T-helper 9 cell (primary cell): ENCODE data around the gene UBB.
"Not testable (repeated sequence)": the region's sequence is repeated elsewhere in the genome, so short reads cannot be mapped to it uniquely, and the experiment has no call there.

ENCODE experiments used
- DNase-seq: peaks from one replicate; pipeline ENCODE4 v3.0.0-alpha.2; 2020

UBB gene

DNA sequence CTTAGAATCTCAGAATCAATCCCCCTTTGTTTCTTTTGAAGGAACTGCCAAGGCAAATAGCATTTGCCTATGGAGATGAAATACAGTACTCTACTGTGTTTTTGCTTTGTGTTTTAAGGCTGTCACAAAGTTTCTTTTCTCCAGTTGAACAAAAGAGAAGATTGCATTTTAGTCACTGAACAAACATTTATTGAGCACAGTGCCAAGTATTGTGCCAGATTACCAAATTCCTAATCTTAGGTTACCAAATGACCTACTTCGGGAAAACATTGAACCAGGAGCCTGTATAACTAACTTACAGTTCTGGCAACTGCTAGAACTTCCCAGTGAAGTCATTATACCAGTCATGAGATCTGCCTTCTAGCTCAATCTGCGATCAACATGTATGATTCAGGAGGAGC, 3.0 kb upstream of the UBB start:
- DNase-seq = no peak

DNA sequence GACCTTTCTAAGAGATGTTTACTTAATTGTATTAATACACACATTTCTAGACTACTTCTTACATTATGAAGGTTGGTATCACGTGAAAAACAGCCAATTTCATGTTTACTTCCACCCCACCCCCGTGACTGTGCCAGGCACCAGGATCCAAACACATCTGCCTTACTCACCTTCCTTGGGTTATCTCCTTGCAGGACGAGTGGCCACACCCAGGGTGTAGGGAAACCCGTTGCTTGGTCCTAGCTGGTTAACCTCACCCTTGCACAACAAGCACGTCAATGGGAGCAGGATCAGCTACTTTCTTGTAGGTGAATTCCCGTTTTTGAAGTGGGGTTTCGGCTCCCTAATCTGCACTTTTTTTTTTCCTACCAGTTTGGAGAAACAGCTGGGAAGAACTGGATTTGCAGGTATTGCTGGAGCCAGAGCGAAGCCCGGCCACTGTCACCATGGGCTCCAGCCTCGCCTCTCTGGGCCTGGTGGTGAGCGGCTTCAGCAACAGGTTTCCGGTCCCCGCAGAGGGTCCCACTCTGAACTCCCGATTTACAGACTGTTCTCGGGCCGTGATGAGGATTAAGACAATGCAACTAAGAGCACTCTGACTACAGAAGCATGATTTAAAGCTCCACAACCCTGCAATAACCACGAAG, 2.1 kb upstream of the UBB start:
- no peak for DNase-seq

- no peak for DNase-seq
These were observed 1.2 kb upstream of the UBB start for GRCh38 chr17:16379654-16380053.

DNA sequence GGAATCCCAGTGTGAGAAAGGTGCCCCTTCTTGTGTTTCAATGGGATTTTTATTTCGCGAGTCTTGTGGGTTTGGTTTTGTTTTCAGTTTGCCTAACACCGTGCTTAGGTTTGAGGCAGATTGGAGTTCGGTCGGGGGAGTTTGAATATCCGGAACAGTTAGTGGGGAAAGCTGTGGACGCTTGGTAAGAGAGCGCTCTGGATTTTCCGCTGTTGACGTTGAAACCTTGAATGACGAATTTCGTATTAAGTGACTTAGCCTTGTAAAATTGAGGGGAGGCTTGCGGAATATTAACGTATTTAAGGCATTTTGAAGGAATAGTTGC, 567 bp downstream of the UBB start:
- DNase-seq = no peak

GRCh38 chr17:16383216-16383615, 2.3 kb downstream of the UBB start:
- DNase-seq = no peak

- DNase-seq = no peak
These were observed 2.9 kb downstream of the UBB start for GRCh38 chr17:16383772-16384287.

DNA sequence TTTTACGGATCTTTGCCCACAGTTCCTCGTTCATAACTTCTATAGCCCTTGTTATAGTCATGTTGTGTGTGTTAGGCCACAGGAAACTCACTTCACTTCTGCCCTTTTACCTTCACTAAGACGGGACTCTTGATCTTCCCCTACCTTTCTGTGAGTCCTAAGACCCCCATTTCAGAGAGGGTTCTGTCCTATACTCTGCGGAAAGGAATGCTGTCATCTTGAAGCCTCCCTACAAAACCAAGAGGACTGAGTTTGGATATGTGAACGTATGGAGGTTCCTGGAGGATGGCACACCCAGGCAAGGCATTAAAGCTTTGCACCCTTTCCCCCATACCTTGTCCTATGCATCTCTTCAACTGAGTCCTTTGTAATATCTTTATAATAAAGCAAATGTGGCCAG, 3.7 kb downstream of the UBB start:
- no peak for DNase-seq

GRCh38 chr17:16386126-16386507, 5.2 kb downstream of the UBB start:
- DNase-seq = not testable (repeated sequence)

- no peak for DNase-seq
These were observed 10.6 kb downstream of the UBB start for GRCh38 chr17:16391451-16391850.

GRCh38 chr17:16392491-16392890, 11.6 kb downstream of the UBB start:
- DNase-seq = not testable (repeated sequence)

- not testable (repeated sequence) for DNase-seq
These were observed 15.0 kb downstream of the UBB start for GRCh38 chr17:16395887-16396286.

- DNase-seq = not testable (repeated sequence)
These were observed 15.8 kb downstream of the UBB start for GRCh38 chr17:16396693-16397092.

DNA sequence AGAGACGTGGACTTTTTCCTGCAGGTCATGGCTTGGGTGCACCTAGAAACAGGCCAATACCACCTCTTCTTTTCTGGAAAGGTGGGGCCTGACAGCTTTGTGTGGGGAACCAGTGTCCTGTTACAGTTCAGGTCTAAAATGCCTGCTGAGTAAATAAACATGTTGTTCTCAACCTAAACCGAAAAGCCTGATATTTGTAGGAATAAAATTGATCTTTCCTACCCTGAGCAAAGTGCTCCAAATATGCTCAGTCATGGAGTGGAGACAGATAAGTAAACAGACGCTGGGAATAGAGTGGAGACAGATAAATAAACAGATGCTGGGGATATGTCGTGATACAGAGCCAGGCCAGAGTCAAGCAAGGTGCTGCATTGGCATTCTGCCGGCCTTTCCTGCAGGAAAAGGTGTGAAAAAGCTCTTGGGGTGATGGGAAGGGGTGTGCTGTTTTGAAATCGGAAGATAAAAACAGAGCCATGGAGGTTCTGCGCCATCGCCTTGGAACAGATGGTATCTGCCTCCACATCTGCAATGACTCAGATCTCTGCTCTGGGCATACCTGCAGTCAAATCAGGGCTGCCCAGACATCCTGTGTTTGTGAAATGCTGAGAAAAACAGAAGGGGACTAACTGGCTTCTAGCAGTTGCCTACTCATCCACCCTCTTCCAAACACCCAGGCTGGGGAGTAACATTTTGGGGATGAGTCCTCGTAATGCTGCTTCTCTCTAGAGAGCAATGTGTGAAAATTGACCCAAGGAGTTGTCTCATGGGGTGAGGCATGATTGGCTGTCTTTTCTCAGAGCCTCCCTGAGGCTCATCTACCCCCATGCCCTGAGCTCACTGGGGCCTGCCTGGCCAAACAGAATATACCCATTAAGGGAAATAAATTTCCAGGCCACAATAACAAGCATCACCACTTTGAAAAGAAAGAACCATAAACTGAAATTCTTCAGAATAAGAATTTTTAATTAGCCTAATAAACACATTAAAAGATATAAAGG, 17.7 kb downstream of the UBB start:
- DNase-seq = no peak

- DNase-seq = not testable (repeated sequence)
These were observed 23.0 kb downstream of the UBB start for GRCh38 chr17:16403847-16404246.

DNA sequence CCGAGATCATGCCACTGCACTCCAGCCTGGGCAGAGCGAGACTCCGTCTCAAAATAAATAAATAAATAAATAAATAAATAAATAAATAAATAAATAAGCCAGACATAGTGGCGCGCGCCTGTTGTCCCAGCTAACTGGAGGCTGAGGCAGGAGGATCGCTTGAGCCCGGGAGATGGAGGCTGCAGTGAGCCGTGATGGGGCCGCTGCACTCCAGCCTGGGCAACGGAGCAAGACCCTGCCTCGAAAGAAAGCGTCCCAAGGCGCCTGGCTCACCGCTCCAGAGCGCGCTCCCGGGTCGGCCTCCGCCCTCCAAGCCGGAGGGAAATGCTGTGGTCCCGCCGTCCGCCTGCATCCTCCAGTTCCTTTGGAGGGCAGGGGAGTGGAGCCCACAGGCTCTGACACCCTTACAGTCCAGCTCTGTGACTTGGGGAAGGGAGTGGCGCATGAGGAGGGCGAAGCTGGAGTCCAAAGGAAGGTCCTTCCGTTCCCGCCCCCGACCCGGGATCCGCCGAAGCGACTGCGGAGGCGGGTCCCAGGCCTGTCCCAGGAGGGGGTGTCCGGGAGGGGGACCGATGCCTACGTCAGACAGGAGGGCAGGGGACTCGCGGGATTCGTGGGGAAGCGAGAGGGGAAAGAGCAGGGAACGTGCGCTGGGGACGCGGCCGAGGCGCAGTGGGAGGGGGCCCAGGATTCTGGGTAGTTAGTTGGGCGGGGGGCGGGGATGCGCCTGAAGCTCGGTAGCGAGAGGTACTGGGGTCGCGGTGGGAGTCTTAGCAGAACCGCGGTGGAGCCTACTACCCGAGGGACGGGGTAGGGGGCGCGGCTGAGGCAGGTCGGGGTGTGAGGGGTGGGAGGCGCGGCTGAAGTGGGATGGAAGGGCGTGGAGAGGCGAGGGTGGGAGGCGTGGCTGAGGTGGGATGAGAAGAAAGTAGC, 26.1 kb downstream of the UBB start:
- no peak for DNase-seq

- no peak for DNase-seq
These were observed 27.2 kb downstream of the UBB start for GRCh38 chr17:16407911-16408588.

GRCh38 chr17:16415031-16415924, 34.4 kb downstream of the UBB start, which contains the start of gene TRPV2:
Gene TRPV2 (plus strand): TSS chr17:16415571. CDS start chr17:16417669, 2,098 bp downstream.
- DNase-seq = no peak

GRCh38 chr17:16417399-16417798, 36.5 kb downstream of the UBB start:
- no peak for DNase-seq

DNA sequence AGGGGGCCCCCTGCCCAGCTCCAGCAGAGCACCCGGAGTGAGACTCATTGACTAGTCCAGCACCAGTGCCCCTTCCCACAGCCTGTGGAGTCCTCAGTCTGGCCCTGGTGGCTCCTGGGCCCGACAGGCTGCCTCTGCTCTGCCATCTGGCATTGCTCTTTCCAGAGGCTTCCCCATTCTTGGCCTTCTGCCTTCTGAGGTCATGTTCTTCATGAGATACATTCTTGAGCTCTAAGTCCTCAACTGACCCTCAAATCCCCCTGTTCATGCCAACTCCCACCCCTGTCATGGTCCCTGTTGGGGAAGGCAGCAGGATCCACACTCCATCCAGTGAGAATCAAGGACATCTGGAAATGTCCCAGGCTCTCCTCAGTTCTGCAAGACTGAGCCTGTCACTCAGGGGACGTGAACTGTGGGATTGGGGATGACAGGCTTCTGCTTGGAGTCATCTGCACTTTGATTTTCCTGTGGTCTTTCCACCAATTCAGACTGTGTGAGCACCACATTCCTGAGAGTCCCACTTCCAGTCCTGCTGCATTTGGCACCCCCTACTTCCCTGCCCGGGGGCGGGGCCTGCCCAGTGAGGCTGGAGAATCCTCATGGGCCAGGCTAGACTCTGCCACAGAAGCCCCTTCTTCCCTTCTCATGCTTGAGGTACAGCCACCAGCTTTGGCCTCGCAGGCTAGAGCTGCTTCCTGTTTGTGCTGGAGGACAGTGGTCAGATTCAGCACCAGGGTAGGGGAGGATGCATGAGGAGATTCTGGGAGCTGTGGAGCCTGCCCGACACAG, 37.2 kb downstream of the UBB start:
- DNase-seq = no peak

GRCh38 chr17:16418685-16419068, 37.8 kb downstream of the UBB start:
- DNase-seq = no peak
